ENCODE data around the gene HAGHL. TPM values are rescaled to one million over a fixed set of nuclear protein-coding genes. Genes with fewer than 3 reads are reported as not detected.

Gene HAGHL
- total RNA-seq, 1 experiment from 2014 or later: 74.8 TPM

- Histone ChIP-seq H3K27me3 (ENCODE audit: insufficient read depth, low read length) (no peaks in the 10 kb centered on the region), H3K4me1 (ENCODE audit: control insufficient read depth in 1 of 2, insufficient read depth in 2 of 2, low read length in 2 of 2) (peaks cover 17 to 54% of the 10 kb centered on the region in 2 experiments), H3K9me3 (ENCODE audit: control insufficient read depth in 1 of 2, insufficient read depth in 1 of 2, low read depth in 1 of 2, low read length in 2 of 2) (no peaks in the 10 kb centered on the region), H3K27ac (ENCODE audit: low read depth, low read length) (no peak overlapping the region), H3K9ac (ENCODE audit: low read length) (no peak overlapping the region), H3K4me2 (ENCODE audit: low read length) (peak overlapping the region; percentile 17; the same call in 1 of the 2 replicates), H3K9me2 (ENCODE audit: insufficient read depth) (no peaks in the 10 kb centered on the region), H3K4me3 (replicated peaks in 1 of 2; ENCODE audit: low read depth in 1 of 2, low read length in 2 of 2) (no peak overlapping the region), H3K79me2 (ENCODE audit: insufficient read depth, low read length) (peaks cover 2% of the 10 kb centered on the region), H4K20me1 (ENCODE audit: insufficient read depth) (no peaks in the 10 kb centered on the region), H2AFZ (ENCODE audit: low read depth, low read length, poor library complexity, severe bottlenecking) (no peak overlapping the region), H3K36me3 (ENCODE audit: control insufficient read depth in 1 of 2, insufficient read depth in 2 of 2, low read length in 2 of 2) (no peaks in the 10 kb centered on the region)
- ChIA-PET POLR2A (no interaction called here), CTCF (interaction anchor here (1.5 kb wide), 1 partner anchor 18 kb away, joined by 3 read pairs; no protein-coding TSS in a partner anchor), RAD21 (ENCODE audit: low non-redundant PET in 1 of 2, low total read pairs in 2 of 2, uncharacterized antibody in 2 of 2, unreplicated experiment in 2 of 2) (no interaction called here)
- ATAC-seq: no peak
- DNase-seq (ENCODE audit: low read depth, low spot score): no peak
- BruUV-seq (replicated peaks): no TSS peak
- TF ChIP-seq CTCF (IDR thresholded peaks at IDR 0.05 in 2 of 3, conservative IDR thresholded peaks at IDR 0.05 in 1 of 3; ENCODE audit: borderline replicate concordance in 1 of 3, insufficient read depth in 1 of 3, low read depth in 2 of 3, low read length in 2 of 3) (0 out of 6 replicates have a peak, but pooled peaks of 1 of the 3 experiments have one; percentile 11), RAD21 (IDR thresholded peaks at IDR 0.05; ENCODE audit: low read depth) (no peak)
- intact Hi-C loops (cut with micrococcal nuclease): loop anchor here (5.0 kb wide), 2 partner anchors 167 to 347 kb away; no protein-coding TSS in a partner anchor
Measured at GRCh38 chr16:709566-710499, 17.1 kb upstream of the HAGHL start.

- TF ChIP-seq SRF (IDR thresholded peaks at IDR 0.05; ENCODE audit: low read depth) (no peak), CTCF (IDR thresholded peaks at IDR 0.05 in 2 of 3, conservative IDR thresholded peaks at IDR 0.05 in 1 of 3; ENCODE audit: borderline replicate concordance in 1 of 3, insufficient read depth in 1 of 3, low read depth in 2 of 3, low read length in 2 of 3) (no peak), CEBPB (IDR thresholded peaks at IDR 0.05; ENCODE audit: low read depth) (no peak), FOSL1 (IDR thresholded peaks at IDR 0.05; ENCODE audit: low read depth) (no peak), EGR1 (IDR thresholded peaks at IDR 0.05; ENCODE audit: low read depth) (no peak), CBX3 (IDR thresholded peaks at IDR 0.05; ENCODE audit: low read depth) (no peak)
- ATAC-seq: no peak
- ChIA-PET RAD21 (ENCODE audit: low non-redundant PET in 1 of 2, low total read pairs in 2 of 2, uncharacterized antibody in 2 of 2, unreplicated experiment in 2 of 2) (no interaction called here), POLR2A (no interaction called here), CTCF (interaction anchor here (1.5 kb wide), 1 partner anchor 18 kb away, joined by 3 read pairs; no protein-coding TSS in a partner anchor)
- Histone ChIP-seq H3K9me3 (ENCODE audit: control insufficient read depth in 1 of 2, insufficient read depth in 1 of 2, low read depth in 1 of 2, low read length in 2 of 2) (no peaks in the 10 kb centered on the region), H3K9me2 (ENCODE audit: insufficient read depth) (no peaks in the 10 kb centered on the region), H3K27me3 (ENCODE audit: insufficient read depth, low read length) (no peaks in the 10 kb centered on the region), H3K4me2 (ENCODE audit: low read length) (no peak overlapping the region), H3K27ac (ENCODE audit: low read depth, low read length) (no peak overlapping the region), H2AFZ (ENCODE audit: low read depth, low read length, poor library complexity, severe bottlenecking) (no peak overlapping the region), H3K4me1 (ENCODE audit: control insufficient read depth in 1 of 2, insufficient read depth in 2 of 2, low read length in 2 of 2) (peaks cover 17 to 54% of the 10 kb centered on the region in 2 experiments), H3K36me3 (ENCODE audit: control insufficient read depth in 1 of 2, insufficient read depth in 2 of 2, low read length in 2 of 2) (no peaks in the 10 kb centered on the region), H3K9ac (ENCODE audit: low read length) (no peak overlapping the region), H4K20me1 (ENCODE audit: insufficient read depth) (no peaks in the 10 kb centered on the region), H3K79me2 (ENCODE audit: insufficient read depth, low read length) (no peaks in the 10 kb centered on the region), H3K4me3 (replicated peaks in 1 of 2; ENCODE audit: low read depth in 1 of 2, low read length in 2 of 2) (no peak overlapping the region)
- intact Hi-C loops (cut with micrococcal nuclease): loop anchor here (5.0 kb wide), 2 partner anchors 167 to 347 kb away; no protein-coding TSS in a partner anchor
- DNase-seq (ENCODE audit: low read depth, low spot score): no peak
- no TSS peak for BruUV-seq (replicated peaks)
Measured at GRCh38 chr16:710500-711075, 16.3 kb upstream of the HAGHL start.
